Gastroesophageal sphincter (tissue), 4 donors: Measurements from ENCODE around the gene SLCO3A1. TPM values are rescaled to one million over a fixed set of nuclear protein-coding genes. Genes with fewer than 3 reads are reported as not detected.
"Not testable (repeated sequence)": the region's sequence is repeated elsewhere in the genome, so short reads cannot be mapped to it uniquely, and the experiment has no call there.

Experiments
- ATAC-seq: fragments of 150-250 bp; one replicate; pipeline ENCODE4 v1.9.1; 2016; ENCODE audit warnings: mild to moderate bottlenecking, moderate library complexity
- H3K27ac ChIP-seq, 4 donors: fragments of 200-600 bp; sonication (generic) in 3 of 4; 1 replicate in 3 of 4; 2 replicates in 1 of 4; pipeline ENCODE4 v1.5.1; 2016 to 2019
- H3K27me3 ChIP-seq: fragments of 200-600 bp; sonication (generic); one replicate; pipeline ENCODE4 v1.5.1; 2019
- H3K36me3 ChIP-seq, 2 donors: fragments of 200-600 bp; sonication (generic); one replicate each; pipeline ENCODE4 v1.5.1; 2019; ENCODE audit warnings: control low read depth in 1 of 2
- H3K4me1 ChIP-seq, 3 donors: fragments of 200-600 bp; sonication (generic); 1 replicate in 2 of 3; 2 replicates in 1 of 3; pipeline ENCODE4 v1.5.1; 2016 to 2019; ENCODE audit warnings: control low read depth in 2 of 3
- H3K4me3 ChIP-seq, 2 donors: fragments of 200-600 bp; sonication (generic); one replicate each; pipeline ENCODE4 v1.5.1; 2019; ENCODE audit warnings: mild to moderate bottlenecking in 1 of 2, moderate library complexity in 1 of 2
- H3K9me3 ChIP-seq, 3 donors: fragments of 200-600 bp; sonication (generic); one replicate each; pipeline ENCODE4 v1.5.1; 2017 to 2019; ENCODE audit warnings: control low read depth in 2 of 3
- CTCF ChIP-seq, 4 experiments: fragments of 200-600 bp in 2 of 4; fragments of 450-650 bp in 2 of 4; sonication (generic) in 1 of 4; IDR thresholded peaks; one replicate each; pipeline ENCODE4 v1.5.1; 2017 to 2019; ENCODE audit warnings: antibody characterized with exemption in 4 of 4, mild to moderate bottlenecking in 2 of 4, moderate library complexity in 2 of 4
- EP300 ChIP-seq: sonication (generic); formaldehyde crosslinking; IDR thresholded peaks from one replicate; pipeline ENCODE4 v1.6.1; 2017; ENCODE audit warnings: antibody characterized with exemption, mild to moderate bottlenecking
- POLR2A ChIP-seq, 2 donors: fragments of 450-650 bp; IDR thresholded peaks; one replicate each; pipeline ENCODE4 v1.6.1; 2017; ENCODE audit warnings: antibody characterized with exemption in 2 of 2, mild to moderate bottlenecking in 2 of 2, moderate library complexity in 1 of 2
- POLR2AphosphoS5 ChIP-seq: sonication (generic); formaldehyde crosslinking; IDR thresholded peaks from one replicate; pipeline ENCODE4 v1.6.1; 2017; ENCODE audit warnings: antibody characterized with exemption
- WGBS, 2 donors: methylation state at CpG; one replicate each; pipeline ENCODE4 v1.1.5; 2018; ENCODE audit warnings: low coverage in 1 of 2; 5-methylcytosine and 5-hydroxymethylcytosine counted together
- total RNA-seq, 4 donors: library from RNA; depleted of rRNA; stranded (reverse); fragments of >200 nt; gene quantifications; one replicate each; pipeline ENCODE4 v1.1.0, GENCODE V29; 2016

Gene SLCO3A1
- total RNA-seq, 4 donors from 2014 or later: 10.1 to 14.4 (median 12.1) TPM

- Histone ChIP-seq H3K9me3 (no peaks in the 10 kb centered on the region), H3K4me3 (no peak overlapping the region), H3K27ac (no peak overlapping the region), H3K36me3 (no peaks in the 10 kb centered on the region), H3K27me3 (no peaks in the 10 kb centered on the region), H3K4me1 (no peaks in the 10 kb centered on the region)
- 70 to 91% methylated on average over 4 of the region's 4 CpGs for WGBS, 2 donors
- TF ChIP-seq CTCF (IDR thresholded peaks at IDR 0.05) (no peak), EP300 (no peak), POLR2AphosphoS5 (no peak), POLR2A (IDR thresholded peaks at IDR 0.05) (no peak)
- no peak for ATAC-seq
These were observed 342.8 kb downstream of the SLCO3A1 start for GRCh38 chr15:92196342-92196741.

- H3K36me3 ChIP-seq: no peaks in the 10 kb centered on the region
- no peak overlapping the region for H3K4me3 ChIP-seq
- H3K4me1 ChIP-seq: no peaks in the 10 kb centered on the region
- no peak for ATAC-seq
- peaks cover 0 to 7% (median 0%) of the 10 kb centered on the region in 3 donors for H3K9me3 ChIP-seq
- 47 to 50% methylated on average over 2 of the region's 2 CpGs for WGBS, 2 donors
- no peak for TF ChIP-seq CTCF (IDR thresholded peaks at IDR 0.05)
- TF ChIP-seq EP300: no peak
- no peak for TF ChIP-seq POLR2AphosphoS5
- no peak for TF ChIP-seq POLR2A (IDR thresholded peaks at IDR 0.05)
- H3K27me3 ChIP-seq: no peaks in the 10 kb centered on the region
- no peak overlapping the region for H3K27ac ChIP-seq
These were observed 344.2 kb downstream of the SLCO3A1 start for GRCh38 chr15:92197746-92198145.

GRCh38 chr15:92200891-92201290 is 347.4 kb downstream of the SLCO3A1 start:
- Histone ChIP-seq H3K36me3 (no peaks in the 10 kb centered on the region), H3K9me3 (peaks cover 0 to 7% (median 0%) of the 10 kb centered on the region in 3 donors), H3K27ac (no peak overlapping the region), H3K27me3 (no peaks in the 10 kb centered on the region), H3K4me1 (no peaks in the 10 kb centered on the region), H3K4me3 (no peak overlapping the region)
- ATAC-seq: no peak
- no CpG with 5 or more reads among the region's 2 CpGs for WGBS, 2 donors
- TF ChIP-seq EP300: no peak
- no peak for TF ChIP-seq POLR2A (IDR thresholded peaks at IDR 0.05)
- TF ChIP-seq POLR2AphosphoS5: no peak
- TF ChIP-seq CTCF (IDR thresholded peaks at IDR 0.05): no peak

- Histone ChIP-seq H3K27ac (no peak overlapping the region), H3K36me3 (no peaks in the 10 kb centered on the region), H3K4me1 (no peaks in the 10 kb centered on the region), H3K4me3 (no peak overlapping the region), H3K9me3 (peaks cover 0 to 19% (median 0%) of the 10 kb centered on the region in 3 donors), H3K27me3 (peaks cover 12% of the 10 kb centered on the region)
- TF ChIP-seq POLR2AphosphoS5 (no peak), CTCF (IDR thresholded peaks at IDR 0.05) (no peak), POLR2A (IDR thresholded peaks at IDR 0.05) (no peak), EP300 (no peak)
- ATAC-seq: no peak
- 14 to 20% methylated on average over 1 of the region's 2 CpGs for WGBS, 2 donors
These were observed 351.8 kb downstream of the SLCO3A1 start for GRCh38 chr15:92205255-92205739.

GRCh38 chr15:92207601-92208000 is 354.1 kb downstream of the SLCO3A1 start:
- H3K27me3 ChIP-seq: peaks cover 12% of the 10 kb centered on the region
- peaks cover 0 to 12% (median 0%) of the 10 kb centered on the region in 3 donors for H3K9me3 ChIP-seq
- H3K27ac ChIP-seq, ATAC-seq, H3K4me3 ChIP-seq, H3K4me1 ChIP-seq, H3K36me3 ChIP-seq: not testable (repeated sequence)
- 40 to 67% methylated on average over 2 to 5 of the region's 6 CpGs for WGBS, 2 donors
